Hepatocyte (in vitro differentiated cells): ENCODE measurements around the gene FMNL3. TPM values are rescaled to one million over a fixed set of nuclear protein-coding genes. Genes with fewer than 3 reads are reported as not detected.

Source experiments
- DNase-seq: peaks from one replicate; pipeline ENCODE4 v3.0.0-alpha.2; 2016; ENCODE audit warnings: low spot score
- H2AFZ ChIP-seq: fragments of 200-600 bp; sonication (generic); 2 replicates; pipeline ENCODE4 v1.6.0; 2016; ENCODE audit warnings: antibody characterized with exemption, mild to moderate bottlenecking
- H3K27ac ChIP-seq: fragments of 200-600 bp; sonication (generic); 2 replicates; pipeline ENCODE4 v1.5.1; 2016; ENCODE audit warnings: mild to moderate bottlenecking
- H3K27me3 ChIP-seq: fragments of 200-600 bp; sonication (generic); 2 replicates; pipeline ENCODE4 v1.6.1; 2016
- H3K36me3 ChIP-seq: fragments of 200-600 bp; sonication (generic); replicated peaks from 2 replicates; pipeline ENCODE4 v1.5.1; 2016; ENCODE audit warnings: low read depth; ENCODE audit not compliant: insufficient read depth
- H3K4me1 ChIP-seq: fragments of 200-600 bp; sonication (generic); 2 replicates; pipeline ENCODE4 v1.5.1; 2016; ENCODE audit warnings: mild to moderate bottlenecking, moderate library complexity; ENCODE audit not compliant: insufficient read depth
- H3K4me2 ChIP-seq: fragments of 200-600 bp; sonication (generic); 2 replicates; pipeline ENCODE4 v1.6.0; 2016
- H3K4me3 ChIP-seq: fragments of 200-600 bp; sonication (generic); 2 replicates; pipeline ENCODE4 v1.5.1; 2016; ENCODE audit warnings: mild to moderate bottlenecking
- H3K79me2 ChIP-seq: fragments of 200-600 bp; sonication (generic); 2 replicates; pipeline ENCODE4 v1.6.0; 2017; ENCODE audit warnings: mild to moderate bottlenecking
- H3K9me2 ChIP-seq: fragments of 200-600 bp; sonication (generic); replicated peaks from 2 replicates; pipeline ENCODE4 v1.6.0; 2017; ENCODE audit warnings: mild to moderate bottlenecking; ENCODE audit not compliant: insufficient read depth
- H3K9me3 ChIP-seq: fragments of 200-600 bp; sonication (generic); 2 replicates; pipeline ENCODE4 v1.5.1; 2016; ENCODE audit warnings: low read depth, mild to moderate bottlenecking
- H4K20me1 ChIP-seq: fragments of 200-600 bp; sonication (generic); 2 replicates; pipeline ENCODE4 v1.6.0; 2016; ENCODE audit warnings: mild to moderate bottlenecking; ENCODE audit not compliant: insufficient read depth, poor library complexity, severe bottlenecking
- EZH2 ChIP-seq: fragments of 200-600 bp; sonication (generic); IDR thresholded peaks from 2 replicates; pipeline ENCODE4 v1.6.1; 2016; ENCODE audit warnings: antibody characterized with exemption, mild to moderate bottlenecking, borderline replicate concordance
- EZH2phosphoT487 ChIP-seq: fragments of 200-600 bp; sonication (generic); IDR thresholded peaks from one replicate; pipeline ENCODE4 v1.6.1; 2018; ENCODE audit warnings: antibody characterized with exemption, mild to moderate bottlenecking, low read depth, moderate library complexity; ENCODE audit not compliant: unreplicated experiment, severe bottlenecking
- WGBS: methylation state at CpG from one replicate; pipeline ENCODE4 v1.1.6; 2016; ENCODE audit warnings: low lambda C conversion rate; ENCODE audit errors: missing lambda C conversion rate; 5-methylcytosine and 5-hydroxymethylcytosine counted together
- polyA plus RNA-seq: library from polyadenylated mRNA; unstranded; fragments of >200 nt; fragmentation: Nextera tagmentation; extraction: Ambion mirVana; gene quantifications from 2 replicates; pipeline ENCODE4 v1.2.1, GENCODE V29; 2016
- total RNA-seq: library from RNA; depleted of rRNA; stranded (reverse); fragments of >200 nt; gene quantifications from 2 replicates; pipeline ENCODE4 v1.2.3, GENCODE V29; 2014
- TF ChIP-seq, protein P1 (sequence below): fragments of 200-600 bp; sonication (generic); IDR thresholded peaks from 2 replicates; pipeline ENCODE4 v1.5.1; 2016; ENCODE audit warnings: antibody characterized with exemption, mild to moderate bottlenecking; ENCODE audit not compliant: poor library complexity

Gene FMNL3
- total and polyA plus RNA-seq, 2 experiments from 2014 or later = 5.8 to 8.3 TPM

DNA sequence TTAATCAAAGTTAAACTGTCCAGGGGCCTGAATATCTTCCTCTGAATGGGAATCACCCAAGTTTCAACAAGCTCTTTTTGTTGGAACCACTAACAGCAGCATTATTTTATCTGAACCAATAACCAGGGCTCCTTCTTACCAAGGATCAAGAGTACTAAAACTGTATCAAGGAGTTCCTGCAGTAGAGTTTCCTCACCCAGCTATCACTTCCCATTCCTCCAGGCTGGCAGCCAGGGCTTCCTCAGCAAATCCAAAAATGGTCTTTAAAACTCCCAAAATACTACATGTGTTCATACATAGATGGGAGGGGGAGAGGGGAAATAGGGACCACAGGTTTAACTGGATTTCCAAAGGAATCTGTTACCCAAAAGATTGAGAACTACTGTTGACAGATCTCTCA, 10.5 kb downstream of the FMNL3 start:
- Histone ChIP-seq H3K4me1 (peaks cover 4% of the 10 kb centered on the region), H3K79me2 (peaks cover 5% of the 10 kb centered on the region), H3K9me3 (no peaks in the 10 kb centered on the region), H3K27me3 (no peaks in the 10 kb centered on the region), H3K27ac (no peak overlapping the region), H4K20me1 (no peaks in the 10 kb centered on the region), H3K9me2 (no peaks in the 10 kb centered on the region), H3K4me3 (no peak overlapping the region), H3K36me3 (no peaks in the 10 kb centered on the region), H2AFZ (no peak overlapping the region), H3K4me2 (no peak overlapping the region)
- DNase-seq = no peak
- TF ChIP-seq, protein P1, sequence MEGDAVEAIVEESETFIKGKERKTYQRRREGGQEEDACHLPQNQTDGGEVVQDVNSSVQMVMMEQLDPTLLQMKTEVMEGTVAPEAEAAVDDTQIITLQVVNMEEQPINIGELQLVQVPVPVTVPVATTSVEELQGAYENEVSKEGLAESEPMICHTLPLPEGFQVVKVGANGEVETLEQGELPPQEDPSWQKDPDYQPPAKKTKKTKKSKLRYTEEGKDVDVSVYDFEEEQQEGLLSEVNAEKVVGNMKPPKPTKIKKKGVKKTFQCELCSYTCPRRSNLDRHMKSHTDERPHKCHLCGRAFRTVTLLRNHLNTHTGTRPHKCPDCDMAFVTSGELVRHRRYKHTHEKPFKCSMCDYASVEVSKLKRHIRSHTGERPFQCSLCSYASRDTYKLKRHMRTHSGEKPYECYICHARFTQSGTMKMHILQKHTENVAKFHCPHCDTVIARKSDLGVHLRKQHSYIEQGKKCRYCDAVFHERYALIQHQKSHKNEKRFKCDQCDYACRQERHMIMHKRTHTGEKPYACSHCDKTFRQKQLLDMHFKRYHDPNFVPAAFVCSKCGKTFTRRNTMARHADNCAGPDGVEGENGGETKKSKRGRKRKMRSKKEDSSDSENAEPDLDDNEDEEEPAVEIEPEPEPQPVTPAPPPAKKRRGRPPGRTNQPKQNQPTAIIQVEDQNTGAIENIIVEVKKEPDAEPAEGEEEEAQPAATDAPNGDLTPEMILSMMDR = no peak
- TF ChIP-seq EZH2phosphoT487 (no peak), EZH2 (no peak)

DNA sequence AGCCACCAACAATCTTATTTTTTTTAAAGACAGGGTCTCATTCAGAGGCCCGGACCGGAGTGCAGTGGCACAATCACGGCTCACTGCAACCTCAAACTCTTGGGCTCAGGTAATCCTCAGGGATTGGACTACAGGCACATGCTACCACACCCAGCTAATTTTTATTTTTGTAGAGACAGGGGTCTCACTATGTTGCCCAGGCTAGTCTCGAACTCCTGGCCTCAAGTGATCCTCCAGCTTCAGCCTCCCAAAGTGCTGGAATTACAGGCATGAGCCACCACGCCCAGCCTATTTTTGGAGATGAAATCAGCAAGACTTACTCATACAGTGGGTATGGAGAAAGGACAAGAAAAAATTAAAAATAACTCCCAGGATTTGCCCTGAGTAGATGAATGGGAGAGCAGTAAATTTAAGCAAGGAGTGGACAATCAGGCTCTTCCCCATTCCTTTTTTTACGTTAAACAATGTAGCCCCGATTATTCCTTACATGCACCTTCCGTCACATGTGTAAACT, 13.2 kb downstream of the FMNL3 start:
- TF ChIP-seq, protein P1 = no peak
- TF ChIP-seq EZH2phosphoT487 (no peak), EZH2 (no peak)

DNA sequence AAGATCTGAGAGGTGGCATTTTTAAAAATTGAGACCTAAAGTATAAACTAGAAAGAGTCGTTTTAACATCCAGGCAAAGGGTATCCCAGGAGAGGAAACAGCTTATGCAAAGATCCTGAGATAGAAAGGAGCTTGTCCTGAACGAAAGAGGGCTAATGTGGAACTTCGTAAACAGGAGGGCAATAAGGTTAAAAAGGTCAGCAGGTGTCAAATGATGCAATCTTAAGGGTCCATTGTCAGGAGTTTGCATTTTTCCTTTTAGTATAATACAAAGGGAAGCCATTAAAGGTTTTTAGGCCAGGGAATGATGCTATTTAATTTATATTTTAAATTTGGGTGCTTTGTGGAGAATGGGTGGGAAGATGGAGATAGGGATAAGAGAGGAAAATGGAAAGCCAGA, 14.4 kb downstream of the FMNL3 start:
- H3K9me2 ChIP-seq = no peaks in the 10 kb centered on the region
- H3K36me3 ChIP-seq = no peaks in the 10 kb centered on the region
- no peak overlapping the region for H2AFZ ChIP-seq
- H3K9me3 ChIP-seq = no peaks in the 10 kb centered on the region
- DNase-seq = no peak
- H3K79me2 ChIP-seq = peaks cover 4% of the 10 kb centered on the region
- TF ChIP-seq, protein P1 = no peak
- TF ChIP-seq EZH2phosphoT487 = no peak
- TF ChIP-seq EZH2 = no peak
- no peaks in the 10 kb centered on the region for H3K4me1 ChIP-seq
- H3K4me2 ChIP-seq = no peak overlapping the region
- 57% methylated on average over 3 of the region's 3 CpGs for WGBS
- no peak overlapping the region for H3K27ac ChIP-seq
- no peaks in the 10 kb centered on the region for H4K20me1 ChIP-seq
- H3K27me3 ChIP-seq = no peaks in the 10 kb centered on the region
- H3K4me3 ChIP-seq = no peak overlapping the region

More for the DNA sequence above, 13.2 kb downstream of the FMNL3 start:
- H3K27me3 ChIP-seq = no peaks in the 10 kb centered on the region
- H2AFZ ChIP-seq = no peak overlapping the region
- no peak overlapping the region for H3K27ac ChIP-seq
- H3K36me3 ChIP-seq = no peaks in the 10 kb centered on the region
- no peaks in the 10 kb centered on the region for H4K20me1 ChIP-seq
- DNase-seq = no peak
- H3K9me3 ChIP-seq = no peaks in the 10 kb centered on the region
- H3K4me1 ChIP-seq = peaks cover 2% of the 10 kb centered on the region
- no peaks in the 10 kb centered on the region for H3K9me2 ChIP-seq
- 93% methylated on average over 8 of the region's 8 CpGs for WGBS
- peaks cover 4% of the 10 kb centered on the region for H3K79me2 ChIP-seq
- no peak overlapping the region for H3K4me2 ChIP-seq
- H3K4me3 ChIP-seq = no peak overlapping the region

DNA sequence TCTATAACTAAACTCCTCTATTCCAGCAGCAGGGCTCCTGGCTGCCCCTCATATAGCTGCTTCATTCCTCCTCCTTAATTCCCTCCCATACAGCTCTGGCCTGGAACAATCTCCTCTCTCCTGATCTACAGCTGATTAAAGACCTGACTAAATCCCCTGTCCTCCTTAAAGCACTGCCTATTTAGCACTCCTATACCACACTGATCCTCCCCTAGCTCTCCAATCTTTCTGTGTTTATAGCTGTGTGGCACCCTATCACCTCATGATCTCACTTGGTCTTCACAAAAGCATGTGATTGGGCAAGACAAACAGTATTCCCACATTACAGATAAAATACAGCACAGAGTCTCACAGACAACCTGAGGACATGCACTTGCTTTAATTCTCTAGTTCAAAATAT, 17.4 kb downstream of the FMNL3 start:
- TF ChIP-seq EZH2phosphoT487 = no peak
- TF ChIP-seq EZH2 = no peak
- TF ChIP-seq, protein P1 = no peak
- H4K20me1 ChIP-seq = no peaks in the 10 kb centered on the region
- H3K4me3 ChIP-seq = no peak overlapping the region
- H3K9me3 ChIP-seq = no peaks in the 10 kb centered on the region
- H3K4me2 ChIP-seq = no peak overlapping the region
- H3K27me3 ChIP-seq = no peaks in the 10 kb centered on the region
- H2AFZ ChIP-seq = no peak overlapping the region
- no peak for DNase-seq
- H3K36me3 ChIP-seq = no peaks in the 10 kb centered on the region
- no peaks in the 10 kb centered on the region for H3K4me1 ChIP-seq
- no peak overlapping the region for H3K27ac ChIP-seq
- no peaks in the 10 kb centered on the region for H3K9me2 ChIP-seq
- peaks cover 2% of the 10 kb centered on the region for H3K79me2 ChIP-seq
